OCI-LY1 (cell line): ENCODE measurements around the gene USP36.

Source experiments
- CTCF ChIP-seq: fragments of 200-600 bp; sonication (generic), shearing (Covaris generic); IDR thresholded peaks from 2 replicates; pipeline ENCODE4 v1.5.1; 2017; ENCODE audit warnings: mild to moderate bottlenecking, antibody characterized with exemption, low read length, moderate library complexity, mixed read lengths
- EZH2 ChIP-seq: fragments of 200-600 bp; sonication (generic), shearing (Covaris generic); IDR thresholded peaks from 2 replicates; pipeline ENCODE4 v1.8.0; 2017; ENCODE audit warnings: borderline replicate concordance, mixed run types, mild to moderate bottlenecking, antibody characterized with exemption, low read length, moderate library complexity, mixed read lengths

GRCh38 chr17:78785011-78785662, 55.5 kb downstream of the USP36 start:
- TF ChIP-seq CTCF, result no peak
- no peak for TF ChIP-seq EZH2
